PFSK-1 (cell line): ENCODE data around the gene SMARCD3.

Experiments used
- FOXP2 ChIP-seq: optimal IDR thresholded peaks from 2 replicates; pipeline ENCODE3; 2011; ENCODE audit warnings: borderline replicate concordance, control low read depth, inconsistent platforms; ENCODE audit not compliant: insufficient read depth; ENCODE audit errors: extremely low read length, extremely low read depth
- POLR2AphosphoS5 ChIP-seq: IDR thresholded peaks from 2 replicates; pipeline ENCODE4 v1.6.1; 2012; ENCODE audit warnings: low read depth, mild to moderate bottlenecking, control low read depth, low read length, moderate library complexity
- SIN3A ChIP-seq: IDR thresholded peaks from 2 replicates; pipeline ENCODE4 v1.6.1; 2012; ENCODE audit warnings: mild to moderate bottlenecking, low read length, moderate library complexity, borderline replicate concordance; ENCODE audit not compliant: insufficient read depth
- TAF1 ChIP-seq: IDR thresholded peaks from 2 replicates; pipeline ENCODE4 v1.6.1; 2012; ENCODE audit warnings: low read length, control low read depth, borderline replicate concordance; ENCODE audit not compliant: insufficient read depth
- TF ChIP-seq, protein P1 (sequence below), 2 experiments: IDR thresholded peaks; 2 replicates each; pipeline versions ENCODE4 v1.6.1 to v1.8.0; 2011 to 2012; ENCODE audit warnings: low read depth in 2 of 2, low read length in 2 of 2, control low read depth in 1 of 2, inconsistent platforms in 1 of 2, mild to moderate bottlenecking in 1 of 2, moderate library complexity in 1 of 2; ENCODE audit not compliant: insufficient read depth in 1 of 2

The SMARCD3 gene

DNA sequence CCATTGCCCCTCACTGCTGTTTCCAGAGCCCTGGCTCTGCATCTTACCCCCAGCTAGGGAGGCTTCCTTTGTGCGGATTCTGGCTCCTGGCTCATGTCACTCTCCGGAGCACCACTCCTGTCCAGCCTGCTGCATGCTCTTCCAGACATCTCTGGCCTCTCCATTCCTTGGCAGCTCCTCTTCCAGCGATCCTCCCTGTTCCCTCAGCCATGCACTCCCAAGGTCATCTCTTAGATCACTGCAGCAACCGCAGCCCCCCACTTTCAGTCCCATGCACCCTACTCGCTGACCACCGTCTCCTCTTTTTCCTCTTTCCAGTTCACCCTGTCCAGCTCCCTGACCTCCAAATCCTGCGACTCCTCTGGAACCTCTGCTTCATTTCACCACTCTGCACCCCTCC, 6.9 kb upstream of the SMARCD3 start:
- no peak for TF ChIP-seq FOXP2
- no peak for TF ChIP-seq TAF1
- TF ChIP-seq, protein P1, sequence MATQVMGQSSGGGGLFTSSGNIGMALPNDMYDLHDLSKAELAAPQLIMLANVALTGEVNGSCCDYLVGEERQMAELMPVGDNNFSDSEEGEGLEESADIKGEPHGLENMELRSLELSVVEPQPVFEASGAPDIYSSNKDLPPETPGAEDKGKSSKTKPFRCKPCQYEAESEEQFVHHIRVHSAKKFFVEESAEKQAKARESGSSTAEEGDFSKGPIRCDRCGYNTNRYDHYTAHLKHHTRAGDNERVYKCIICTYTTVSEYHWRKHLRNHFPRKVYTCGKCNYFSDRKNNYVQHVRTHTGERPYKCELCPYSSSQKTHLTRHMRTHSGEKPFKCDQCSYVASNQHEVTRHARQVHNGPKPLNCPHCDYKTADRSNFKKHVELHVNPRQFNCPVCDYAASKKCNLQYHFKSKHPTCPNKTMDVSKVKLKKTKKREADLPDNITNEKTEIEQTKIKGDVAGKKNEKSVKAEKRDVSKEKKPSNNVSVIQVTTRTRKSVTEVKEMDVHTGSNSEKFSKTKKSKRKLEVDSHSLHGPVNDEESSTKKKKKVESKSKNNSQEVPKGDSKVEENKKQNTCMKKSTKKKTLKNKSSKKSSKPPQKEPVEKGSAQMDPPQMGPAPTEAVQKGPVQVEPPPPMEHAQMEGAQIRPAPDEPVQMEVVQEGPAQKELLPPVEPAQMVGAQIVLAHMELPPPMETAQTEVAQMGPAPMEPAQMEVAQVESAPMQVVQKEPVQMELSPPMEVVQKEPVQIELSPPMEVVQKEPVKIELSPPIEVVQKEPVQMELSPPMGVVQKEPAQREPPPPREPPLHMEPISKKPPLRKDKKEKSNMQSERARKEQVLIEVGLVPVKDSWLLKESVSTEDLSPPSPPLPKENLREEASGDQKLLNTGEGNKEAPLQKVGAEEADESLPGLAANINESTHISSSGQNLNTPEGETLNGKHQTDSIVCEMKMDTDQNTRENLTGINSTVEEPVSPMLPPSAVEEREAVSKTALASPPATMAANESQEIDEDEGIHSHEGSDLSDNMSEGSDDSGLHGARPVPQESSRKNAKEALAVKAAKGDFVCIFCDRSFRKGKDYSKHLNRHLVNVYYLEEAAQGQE (IDR thresholded peaks at IDR 0.05; ENCODE audit: insufficient read depth in 1 of 2, low read depth in 2 of 2, low read length in 2 of 2), result no peak
- no peak for TF ChIP-seq SIN3A
- no peak for TF ChIP-seq POLR2AphosphoS5

DNA sequence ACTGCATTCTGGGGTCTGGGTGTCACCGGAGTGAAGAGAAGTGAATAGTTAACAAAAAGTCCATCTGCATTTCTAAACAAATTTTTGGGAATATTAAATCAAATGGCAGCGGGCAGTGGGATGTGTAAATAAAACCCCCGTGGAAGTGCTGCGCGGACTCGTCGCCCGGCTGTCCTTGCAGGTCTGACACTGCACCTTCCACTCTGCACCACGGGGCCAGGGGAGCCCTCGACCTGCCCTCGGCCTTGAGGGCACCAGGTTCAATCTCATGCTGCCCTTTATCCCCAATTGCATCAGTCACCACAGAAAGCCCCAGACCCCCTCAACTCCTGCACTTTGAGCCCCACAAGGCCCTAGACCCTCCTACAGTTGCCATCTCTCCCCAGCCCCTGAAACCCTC, 6.4 kb upstream of the SMARCD3 start:
- no peak for TF ChIP-seq TAF1
- TF ChIP-seq POLR2AphosphoS5, result no peak
- TF ChIP-seq, protein P1 (IDR thresholded peaks at IDR 0.05; ENCODE audit: insufficient read depth in 1 of 2, low read depth in 2 of 2, low read length in 2 of 2), result no peak
- no peak for TF ChIP-seq SIN3A
- TF ChIP-seq FOXP2, result no peak

DNA sequence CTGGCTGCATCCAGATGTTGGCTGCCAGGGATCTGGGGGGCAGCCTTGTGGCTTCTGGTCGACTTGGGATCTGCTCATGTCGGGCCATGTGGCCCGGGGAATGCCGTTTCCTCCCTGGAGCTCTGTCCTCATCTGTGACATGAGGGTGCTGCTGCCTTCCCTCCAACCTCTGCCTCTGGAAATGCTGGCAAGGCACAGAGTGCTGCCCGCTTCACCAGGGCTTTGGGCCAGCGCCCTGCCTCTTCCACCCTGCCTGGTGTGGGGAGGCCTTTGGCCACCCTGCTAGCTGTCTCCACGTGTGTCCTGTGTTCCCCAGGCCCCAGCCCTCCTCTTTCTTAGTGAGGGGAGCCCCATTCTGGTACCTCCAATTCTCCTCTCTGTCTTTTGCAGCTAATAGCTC, 5.8 kb upstream of the SMARCD3 start:
- no peak for TF ChIP-seq POLR2AphosphoS5
- TF ChIP-seq, protein P1 (IDR thresholded peaks at IDR 0.05; ENCODE audit: insufficient read depth in 1 of 2, low read depth in 2 of 2, low read length in 2 of 2), result no peak
- no peak for TF ChIP-seq TAF1
- TF ChIP-seq FOXP2, result no peak
- TF ChIP-seq SIN3A, result no peak

DNA sequence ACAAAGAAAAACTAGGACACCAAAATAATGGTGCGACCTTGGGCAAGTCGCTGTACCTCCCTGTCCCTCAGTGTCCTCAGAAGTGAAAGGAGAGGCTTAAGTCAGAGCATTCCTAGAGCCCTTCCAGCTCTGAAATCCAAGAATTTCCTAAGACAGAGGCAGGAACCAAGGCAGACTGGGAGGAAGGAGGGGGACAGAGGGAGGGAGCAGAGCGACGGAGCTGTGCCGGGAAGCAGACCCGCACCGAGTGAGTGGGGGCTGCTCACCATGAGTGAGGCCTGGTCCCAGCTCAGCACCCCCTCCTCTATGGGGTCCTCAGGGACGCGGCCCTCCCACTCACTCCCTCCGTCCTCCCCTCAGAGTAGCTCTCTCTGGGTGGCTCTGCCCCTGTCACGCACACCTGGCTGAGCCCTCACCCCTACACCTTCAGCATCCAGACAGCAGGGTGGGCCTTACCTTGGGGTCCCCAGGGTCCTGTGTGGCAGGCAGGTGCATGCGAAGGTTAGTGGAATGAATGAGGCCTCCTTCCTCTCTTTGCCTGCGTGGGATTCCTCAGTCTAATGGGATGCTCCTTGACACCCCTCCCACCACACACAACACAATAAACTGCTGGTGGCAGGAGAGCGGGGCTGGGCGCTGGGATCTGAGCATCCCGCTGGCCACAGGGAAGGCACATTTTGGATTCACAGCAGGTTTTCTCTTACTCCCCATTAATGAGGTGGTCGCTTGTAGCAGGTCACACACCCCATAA, 4.6 kb upstream of the SMARCD3 start:
- TF ChIP-seq SIN3A, result no peak
- TF ChIP-seq FOXP2, result no peak
- no peak for TF ChIP-seq POLR2AphosphoS5
- TF ChIP-seq, protein P1 (IDR thresholded peaks at IDR 0.05; ENCODE audit: insufficient read depth in 1 of 2, low read depth in 2 of 2, low read length in 2 of 2), result no peak
- no peak for TF ChIP-seq TAF1

DNA sequence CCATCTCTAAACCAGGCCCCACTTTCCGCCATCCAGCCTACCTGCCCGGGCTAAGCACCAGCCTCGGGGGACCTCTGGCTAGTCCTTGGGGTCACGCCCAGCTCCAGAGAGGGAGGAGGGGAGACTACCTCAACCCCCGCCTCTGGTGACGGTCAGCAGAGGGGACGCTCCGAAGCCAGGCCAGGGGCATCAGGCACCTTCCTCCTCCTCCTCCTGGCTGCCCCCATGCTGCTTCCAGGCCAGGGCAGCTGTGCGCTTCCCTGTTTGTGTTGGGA, 4.0 kb upstream of the SMARCD3 start:
- TF ChIP-seq, protein P1 (IDR thresholded peaks at IDR 0.05; ENCODE audit: insufficient read depth in 1 of 2, low read depth in 2 of 2, low read length in 2 of 2), result no peak
- no peak for TF ChIP-seq TAF1
- no peak for TF ChIP-seq POLR2AphosphoS5
- no peak for TF ChIP-seq FOXP2
- no peak for TF ChIP-seq SIN3A
